Heart left ventricle (tissue), 13 donors: ENCODE results near the gene SEPTIN1.

Experiments
- POLR2A ChIP-seq, 2 donors: fragments of 450-650 bp; IDR thresholded peaks; one replicate each; pipeline ENCODE4 v1.6.1; 2017; ENCODE audit warnings: antibody characterized with exemption in 2 of 2, mild to moderate bottlenecking in 2 of 2, moderate library complexity in 2 of 2
- TF ChIP-seq, protein P1 (sequence below), 12 donors: fragments of 200-600 bp; sonication (generic) in 4 of 12; IDR thresholded peaks; one replicate each; pipeline versions ENCODE4 v1.5.0 to v1.8.0; 2018 to 2022; ENCODE audit warnings: antibody characterized with exemption in 12 of 12, mild to moderate bottlenecking in 5 of 12
- donor health status: ischemic (EF 13 %, LVEDD 7.1; RV severe dilation, severe dysfunction).
- donor health status: DM: no; HTN: yes; CAD: no.
- donor health status: DM: no; HTN: no; CAD: no.
- donor health status: ischemic (EF 25% LVEDD 6.9; RV normal size, moderate dysfunction).
- donor health status: ischemic (EF 25% LVEDD 5.7; RV mildly dilated, moderate dysfunction).
- donor health status: ischemic (EF 35%, LVEDD 5.7; RV mildly dilated, moderate dysfunction).
- donor health status: nonischemic (EF 11% LVEDD 7.7; RV severe dilation, severe dysfunction).
- donor health status: DM: yes; HTN: yes; CAD: no.
- donor health status: PGD.
- donor health status: ischemic (EF 29% LVEDD 5.4; RV normal size, mild dysfunction).
- donor health status: nonischemic (EF 23%, LVEDD 6.1; RV moderate dilation, normal function).

DNA sequence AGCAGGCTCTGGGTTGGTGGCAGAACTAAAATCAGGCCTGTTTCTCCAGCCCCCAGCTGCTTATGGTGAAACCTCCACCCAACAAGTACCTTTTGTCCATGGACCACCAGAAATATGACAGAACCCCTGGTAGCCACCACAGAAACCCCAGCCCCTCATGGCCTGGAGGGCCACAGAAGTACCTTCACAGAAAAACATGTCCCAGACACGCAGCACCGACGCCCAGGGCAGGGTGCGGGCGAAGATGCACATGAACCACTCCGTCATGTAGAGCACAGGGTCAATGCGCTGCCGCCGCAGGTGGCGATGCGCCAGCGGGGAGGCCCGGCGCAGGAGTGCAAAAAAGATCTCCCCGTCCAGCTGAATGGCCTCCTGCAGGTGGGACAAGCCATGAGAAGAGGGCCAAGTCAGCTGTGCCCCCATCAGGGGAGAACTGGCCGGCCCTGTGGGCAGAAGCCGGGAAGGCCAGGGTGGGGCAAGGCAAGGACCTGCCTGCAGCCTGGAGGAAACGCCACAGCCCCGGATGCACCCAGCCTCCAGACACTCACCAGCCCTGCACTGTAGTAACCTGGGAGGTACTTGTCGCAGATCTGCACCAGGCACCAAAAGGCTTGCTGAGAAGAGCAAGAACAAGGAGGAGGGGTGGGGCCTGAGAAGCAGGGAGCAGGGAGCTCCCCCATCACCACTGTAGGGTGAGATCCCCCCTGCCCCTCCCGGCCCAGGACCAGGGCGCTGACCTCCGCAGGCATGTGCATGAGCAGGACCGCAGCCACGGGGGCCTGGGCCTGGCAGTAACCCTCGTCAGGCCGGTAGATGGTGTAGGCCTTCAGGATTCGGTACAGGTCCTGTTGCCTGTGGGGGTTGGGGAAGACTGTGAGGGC, 23.1 kb downstream of the SEPTIN1 start:
- TF ChIP-seq, protein P1, sequence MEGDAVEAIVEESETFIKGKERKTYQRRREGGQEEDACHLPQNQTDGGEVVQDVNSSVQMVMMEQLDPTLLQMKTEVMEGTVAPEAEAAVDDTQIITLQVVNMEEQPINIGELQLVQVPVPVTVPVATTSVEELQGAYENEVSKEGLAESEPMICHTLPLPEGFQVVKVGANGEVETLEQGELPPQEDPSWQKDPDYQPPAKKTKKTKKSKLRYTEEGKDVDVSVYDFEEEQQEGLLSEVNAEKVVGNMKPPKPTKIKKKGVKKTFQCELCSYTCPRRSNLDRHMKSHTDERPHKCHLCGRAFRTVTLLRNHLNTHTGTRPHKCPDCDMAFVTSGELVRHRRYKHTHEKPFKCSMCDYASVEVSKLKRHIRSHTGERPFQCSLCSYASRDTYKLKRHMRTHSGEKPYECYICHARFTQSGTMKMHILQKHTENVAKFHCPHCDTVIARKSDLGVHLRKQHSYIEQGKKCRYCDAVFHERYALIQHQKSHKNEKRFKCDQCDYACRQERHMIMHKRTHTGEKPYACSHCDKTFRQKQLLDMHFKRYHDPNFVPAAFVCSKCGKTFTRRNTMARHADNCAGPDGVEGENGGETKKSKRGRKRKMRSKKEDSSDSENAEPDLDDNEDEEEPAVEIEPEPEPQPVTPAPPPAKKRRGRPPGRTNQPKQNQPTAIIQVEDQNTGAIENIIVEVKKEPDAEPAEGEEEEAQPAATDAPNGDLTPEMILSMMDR (IDR thresholded peaks at IDR 0.05), result no peak
- no peak for TF ChIP-seq POLR2A (IDR thresholded peaks at IDR 0.05)
